ENCODE measurements around the gene MTTP.

- TF ChIP-seq CTCF (IDR thresholded peaks at IDR 0.05) (no peak), POLR2A (IDR thresholded peaks at IDR 0.05) (no peak)
These were observed 91.4 kb downstream of the MTTP start for GRCh38 chr4:99665983-99666382.
